Measurements from ENCODE around the gene HYCC2. TPM values are rescaled to one million over a fixed set of nuclear protein-coding genes. Genes with fewer than 3 reads are reported as not detected.
"Not testable (repeated sequence)": the region's sequence is repeated elsewhere in the genome, so short reads cannot be mapped to it uniquely, and the experiment has no call there.

Gene HYCC2
- 10 to 100 TPM in 3 of 4 donors, 1 to 10 TPM in 1; 9.6 to 27.9 (median 15.2) TPM for total RNA-seq

DNA sequence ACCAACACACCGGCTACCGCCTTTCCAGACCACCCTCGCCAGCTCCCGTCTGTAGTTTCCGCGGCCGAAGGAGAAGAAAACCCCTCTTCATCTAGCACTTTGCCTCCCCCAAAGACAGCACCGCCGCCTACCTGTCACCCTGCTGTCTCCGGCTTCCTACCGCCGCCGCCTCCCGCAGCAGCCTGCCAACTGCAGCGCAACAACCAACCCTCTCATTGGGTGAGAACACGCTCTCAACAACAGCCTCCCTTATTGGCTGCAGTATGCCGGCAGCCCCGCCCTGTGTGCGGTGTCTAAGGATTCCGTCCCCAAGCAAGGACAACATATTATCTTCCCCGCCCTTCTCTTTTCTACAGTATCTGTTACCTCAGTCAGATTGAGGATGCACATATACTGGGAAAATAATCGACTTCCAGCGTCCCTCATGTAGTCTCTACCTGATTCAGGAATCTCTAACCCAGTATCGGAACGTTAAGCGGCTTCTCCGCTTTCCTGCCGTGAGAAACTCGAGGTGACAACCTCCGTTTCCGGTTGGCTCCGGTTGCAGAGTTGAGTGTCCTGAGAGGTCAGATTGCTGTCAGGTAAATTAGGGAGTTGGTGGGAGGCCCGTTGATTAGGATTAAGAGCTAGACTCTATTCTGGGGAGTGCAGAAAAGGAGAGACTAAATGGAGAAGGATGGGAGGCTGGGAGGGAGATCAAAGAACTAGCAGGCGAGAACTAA lies at the start of gene HYCC2, which contains the start of gene NDUFB3:
Gene HYCC2 (minus strand): TSS at position 193 of the 722 bp plus-strand sequence. CDS start 47,662 bp downstream, outside the sequence.
Gene NDUFB3 (plus strand): TSS at position 523 of the 722 bp plus-strand sequence. CDS start 6,882 bp downstream, outside the sequence.
- peak; percentile 89 to 98 for DNase-seq (ENCODE audit: low spot score in 2 of 2)
- no peak for TF ChIP-seq POLR2A (IDR thresholded peaks at IDR 0.05)
- TF ChIP-seq, protein P1, sequence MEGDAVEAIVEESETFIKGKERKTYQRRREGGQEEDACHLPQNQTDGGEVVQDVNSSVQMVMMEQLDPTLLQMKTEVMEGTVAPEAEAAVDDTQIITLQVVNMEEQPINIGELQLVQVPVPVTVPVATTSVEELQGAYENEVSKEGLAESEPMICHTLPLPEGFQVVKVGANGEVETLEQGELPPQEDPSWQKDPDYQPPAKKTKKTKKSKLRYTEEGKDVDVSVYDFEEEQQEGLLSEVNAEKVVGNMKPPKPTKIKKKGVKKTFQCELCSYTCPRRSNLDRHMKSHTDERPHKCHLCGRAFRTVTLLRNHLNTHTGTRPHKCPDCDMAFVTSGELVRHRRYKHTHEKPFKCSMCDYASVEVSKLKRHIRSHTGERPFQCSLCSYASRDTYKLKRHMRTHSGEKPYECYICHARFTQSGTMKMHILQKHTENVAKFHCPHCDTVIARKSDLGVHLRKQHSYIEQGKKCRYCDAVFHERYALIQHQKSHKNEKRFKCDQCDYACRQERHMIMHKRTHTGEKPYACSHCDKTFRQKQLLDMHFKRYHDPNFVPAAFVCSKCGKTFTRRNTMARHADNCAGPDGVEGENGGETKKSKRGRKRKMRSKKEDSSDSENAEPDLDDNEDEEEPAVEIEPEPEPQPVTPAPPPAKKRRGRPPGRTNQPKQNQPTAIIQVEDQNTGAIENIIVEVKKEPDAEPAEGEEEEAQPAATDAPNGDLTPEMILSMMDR (IDR thresholded peaks at IDR 0.05): peak in 1 of 3 donors; percentile 13
- peak within 1 kb of the TSS; percentile 97 for H3K4me3 ChIP-seq (ENCODE audit: low read depth, poor library complexity, severe bottlenecking)
- WGBS, 2 donors: 1% methylated on average over 34 of the region's 34 CpGs
- intact Hi-C loops (cut with DNase I; ENCODE audit: low total_unique reads): no loop called here

DNA sequence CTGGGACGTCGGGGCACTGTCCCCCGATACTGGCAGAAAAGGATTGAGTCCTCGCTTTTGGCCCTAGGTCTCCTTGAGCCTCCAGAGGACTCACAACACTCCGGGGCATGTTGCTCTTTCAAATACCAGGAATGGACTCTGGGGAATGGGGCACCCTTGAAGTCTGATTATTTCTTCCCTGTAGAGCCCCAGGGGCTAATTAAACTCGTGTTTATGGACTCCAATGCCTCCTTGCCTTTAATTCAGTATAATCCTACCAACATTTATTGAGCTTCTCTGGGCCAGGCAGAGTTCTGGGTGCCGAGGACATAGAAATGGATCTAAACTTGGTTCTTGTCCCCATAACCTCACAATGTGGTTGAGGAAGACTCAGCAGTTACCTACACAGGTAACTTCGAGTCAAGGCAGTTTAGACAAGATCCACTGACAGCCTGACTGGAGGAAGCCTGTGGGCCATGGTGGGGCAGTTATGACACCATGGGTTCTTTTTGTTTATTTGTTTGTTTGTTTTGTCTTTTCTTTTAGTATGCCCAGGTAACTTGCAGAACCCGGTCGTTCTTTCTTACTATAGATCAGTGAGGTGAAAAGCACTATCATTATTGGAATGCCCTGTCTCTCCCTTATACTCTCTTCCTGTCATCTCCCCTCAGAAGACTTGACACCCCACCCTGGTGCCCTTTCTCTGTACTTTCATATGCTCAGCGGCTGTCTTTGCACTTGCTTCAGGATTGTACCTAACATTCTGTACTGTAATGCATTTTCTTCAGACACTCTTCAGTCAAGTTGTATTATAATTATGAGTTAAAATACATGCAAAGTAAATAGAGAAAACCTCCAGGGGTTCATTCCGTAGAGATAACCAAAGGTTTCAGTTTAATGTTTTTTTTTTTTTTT lies 47.7 kb upstream of the HYCC2 start:
- peak overlapping the region; percentile 91 for H3K4me3 ChIP-seq (ENCODE audit: low read depth, poor library complexity, severe bottlenecking)
- intact Hi-C loops (cut with DNase I; ENCODE audit: low total_unique reads): no loop called here
- DNase-seq (ENCODE audit: low spot score in 2 of 2): no peak
- 13 to 14% methylated on average over 11 of the region's 12 CpGs for WGBS, 2 donors
- TF ChIP-seq, protein P1 (IDR thresholded peaks at IDR 0.05): no peak
- TF ChIP-seq POLR2A (IDR thresholded peaks at IDR 0.05): no peak

- peak; percentile 93 to 97 for DNase-seq (ENCODE audit: low spot score in 2 of 2)
- intact Hi-C loops (cut with DNase I; ENCODE audit: low total_unique reads): no loop called here
- WGBS, 2 donors: 0 to 2% methylated on average over 42 to 48 of the region's 48 CpGs
- peak overlapping the region; percentile 91 for H3K4me3 ChIP-seq (ENCODE audit: low read depth, poor library complexity, severe bottlenecking)
- no peak for TF ChIP-seq POLR2A (IDR thresholded peaks at IDR 0.05)
- TF ChIP-seq, protein P1 (IDR thresholded peaks at IDR 0.05): no peak
These were observed 46.9 kb upstream of the HYCC2 start for GRCh38 chr2:201118121-201118960.

DNA sequence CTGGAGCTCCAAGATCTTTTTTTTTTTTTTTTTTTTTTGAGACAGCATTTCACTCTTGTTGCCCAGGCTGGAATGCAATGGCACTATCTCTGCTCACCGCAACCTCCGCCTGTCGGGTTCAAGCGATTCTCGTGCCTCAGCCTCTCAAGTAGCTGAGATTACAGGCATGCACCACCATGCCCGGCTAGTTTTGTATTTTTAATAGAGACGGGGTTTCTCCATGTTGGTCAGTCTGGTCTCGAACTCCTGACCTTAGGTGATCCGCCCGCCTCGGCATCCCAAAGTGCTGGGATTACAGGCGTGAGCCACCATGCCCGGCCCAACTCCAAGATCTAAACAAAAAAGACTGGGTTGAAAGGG lies 46.2 kb upstream of the HYCC2 start:
- intact Hi-C loops (cut with DNase I; ENCODE audit: low total_unique reads); DNase-seq (ENCODE audit: low spot score in 2 of 2): not testable (repeated sequence)
- H3K4me3 ChIP-seq (ENCODE audit: low read depth, poor library complexity, severe bottlenecking): peak overlapping the region; percentile 91
- WGBS, 2 donors: 5 to 6% methylated on average over 13 of the region's 13 CpGs

- no peak for TF ChIP-seq POLR2A (IDR thresholded peaks at IDR 0.05)
- TF ChIP-seq, protein P1 (IDR thresholded peaks at IDR 0.05): no peak
- H3K4me3 ChIP-seq (ENCODE audit: low read depth, poor library complexity, severe bottlenecking): peak overlapping the region; percentile 91
- intact Hi-C loops (cut with DNase I; ENCODE audit: low total_unique reads): no loop called here
- WGBS, 2 donors: 0% methylated on average over 22 of the region's 22 CpGs
- peak; percentile 84 to 96 for DNase-seq (ENCODE audit: low spot score in 2 of 2)
These were observed 45.7 kb upstream of the HYCC2 start for GRCh38 chr2:201116959-201117734.
